Measurements from ENCODE around the gene MARCHF6.

Gene MARCHF6

DNA sequence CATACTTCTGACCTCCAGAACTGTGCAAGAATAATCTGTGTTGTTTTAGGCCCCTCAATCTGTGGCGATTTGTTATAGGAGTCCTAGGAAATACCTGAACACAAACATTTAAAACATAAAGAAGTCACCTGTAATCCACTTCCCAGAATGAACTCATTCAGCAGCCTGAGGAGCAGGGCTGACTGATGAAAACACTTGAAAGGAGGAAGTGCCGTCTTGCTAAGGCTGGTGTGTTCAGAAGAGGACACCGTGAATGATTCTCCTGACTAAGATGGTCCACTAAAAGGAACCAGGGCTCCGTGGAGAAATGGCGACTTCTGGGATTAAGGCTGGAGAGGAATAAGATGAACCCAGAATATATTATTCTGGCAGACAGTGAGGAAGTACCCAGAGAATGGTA, 18.7 kb upstream of the MARCHF6 start:
- Histone ChIP-seq H2AK5ac (ENCODE audit: low read length) (no peak overlapping the region), H4K8ac (ENCODE audit: low read depth, low read length) (no peak overlapping the region), H3K4me2 (ENCODE audit: low read length) (no peak overlapping the region), H2BK5ac (ENCODE audit: low read length) (no peak overlapping the region), H3K4me3 (ENCODE audit: low read length) (no peak overlapping the region), H3K27me3 (ENCODE audit: insufficient read depth, low read length, poor library complexity) (peaks cover 8% of the 10 kb centered on the region), H3K9ac (ENCODE audit: low read length) (no peak overlapping the region), H2BK120ac (ENCODE audit: low read depth, low read length) (no peak overlapping the region), H3K18ac (ENCODE audit: low read length) (no peak overlapping the region), H3K36me3 (ENCODE audit: control insufficient read depth, insufficient read depth, low read length) (no peaks in the 10 kb centered on the region), H3K27ac (ENCODE audit: low read depth, low read length) (no peak overlapping the region), H3K4me1 (ENCODE audit: control insufficient read depth, low read depth, low read length) (no peaks in the 10 kb centered on the region), H2BK15ac (replicated peaks; ENCODE audit: low read depth) (no peak overlapping the region), H4K5ac (ENCODE audit: low read length) (no peak overlapping the region), H3K79me2 (ENCODE audit: control insufficient read depth, insufficient read depth, low read length) (no peaks in the 10 kb centered on the region), H3K4ac (ENCODE audit: low read depth, low read length) (no peak overlapping the region), H3K23ac (ENCODE audit: low read length) (no peak overlapping the region), H3K79me1 (ENCODE audit: low read length) (no peaks in the 10 kb centered on the region), H3K56ac (ENCODE audit: low read length) (no peak overlapping the region)
- WGBS (ENCODE audit: extremely low coverage, insufficient coverage, low lambda C conversion rate): no CpG with 5 or more reads among the region's 5 CpGs
- DNase-seq: no peak

DNA sequence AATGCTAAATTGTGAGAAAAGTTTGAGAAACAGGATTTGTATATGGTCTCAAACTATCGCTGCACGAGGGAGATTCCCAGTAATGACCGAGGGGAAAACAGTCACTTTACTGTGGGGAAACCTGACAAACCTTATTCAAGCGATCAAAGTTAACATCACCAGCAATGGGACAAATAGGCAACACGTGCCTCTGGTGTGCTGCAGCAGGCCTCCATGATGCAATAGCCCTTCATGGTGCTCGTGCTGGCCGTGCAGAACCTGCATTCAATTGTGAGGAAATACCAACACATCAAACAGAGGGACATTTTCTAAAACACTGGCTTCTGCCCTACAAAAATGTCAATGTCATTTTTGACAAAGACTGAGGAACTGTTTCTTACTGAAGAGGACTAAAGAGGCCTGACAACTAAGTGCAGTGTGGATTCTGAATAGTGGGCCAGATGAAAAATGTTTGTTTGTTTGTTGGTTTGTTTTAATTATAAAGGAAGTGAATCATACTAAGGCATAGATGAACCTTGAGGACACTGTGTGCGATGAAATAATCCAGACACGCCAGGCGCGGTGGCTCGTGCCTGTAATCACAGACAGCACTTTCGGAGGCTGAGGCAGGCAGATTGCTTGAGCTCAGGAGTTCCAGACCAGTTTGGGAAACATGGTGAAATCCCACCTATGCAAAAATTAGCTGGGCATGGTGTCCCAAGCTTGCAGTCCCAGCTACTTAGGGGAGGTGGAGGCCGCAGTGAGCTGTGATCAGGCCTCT, 17.6 kb upstream of the MARCHF6 start:
- peaks cover 8% of the 10 kb centered on the region for H3K27me3 ChIP-seq (ENCODE audit: insufficient read depth, low read length, poor library complexity)
- H3K4me1 ChIP-seq (ENCODE audit: control insufficient read depth, low read depth, low read length): no peaks in the 10 kb centered on the region

DNA sequence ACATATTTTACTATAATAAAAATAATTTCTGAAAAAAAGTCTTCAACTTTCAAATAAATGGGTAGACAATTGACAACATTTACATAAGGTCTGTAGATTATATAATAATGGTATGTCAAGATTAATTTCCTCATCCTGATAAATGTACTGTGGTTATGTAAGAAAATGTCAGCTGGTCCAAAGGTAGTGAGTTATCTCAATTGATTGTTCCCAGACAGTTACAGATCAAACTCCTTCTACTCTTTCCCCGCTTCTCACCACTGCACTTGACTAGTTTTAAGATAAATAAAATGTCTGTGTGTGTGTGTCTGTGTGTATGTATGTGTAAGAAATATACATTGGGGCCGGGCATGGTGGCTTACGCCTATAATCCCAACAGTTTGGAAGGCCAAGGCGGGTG, 16.4 kb upstream of the MARCHF6 start:
- H3K27me3 ChIP-seq (ENCODE audit: insufficient read depth, low read length, poor library complexity): peaks cover 6% of the 10 kb centered on the region
- H2BK15ac ChIP-seq (replicated peaks; ENCODE audit: low read depth): no peak overlapping the region
- no CpG with 5 or more reads among the region's 4 CpGs for WGBS (ENCODE audit: extremely low coverage, insufficient coverage, low lambda C conversion rate)
- H3K18ac ChIP-seq (ENCODE audit: low read length): no peak overlapping the region
- H3K27ac ChIP-seq (ENCODE audit: low read depth, low read length): no peak overlapping the region
- no peaks in the 10 kb centered on the region for H3K79me2 ChIP-seq (ENCODE audit: control insufficient read depth, insufficient read depth, low read length)
- H3K79me1 ChIP-seq (ENCODE audit: low read length): no peaks in the 10 kb centered on the region
- no peak overlapping the region for H2AK5ac ChIP-seq (ENCODE audit: low read length)
- no peak overlapping the region for H2BK5ac ChIP-seq (ENCODE audit: low read length)
- H4K5ac ChIP-seq (ENCODE audit: low read length): no peak overlapping the region
- no peak overlapping the region for H3K4me2 ChIP-seq (ENCODE audit: low read length)
- H3K56ac ChIP-seq (ENCODE audit: low read length): no peak overlapping the region
- H3K9ac ChIP-seq (ENCODE audit: low read length): no peak overlapping the region
- H3K36me3 ChIP-seq (ENCODE audit: control insufficient read depth, insufficient read depth, low read length): no peaks in the 10 kb centered on the region
- no peak overlapping the region for H3K4ac ChIP-seq (ENCODE audit: low read depth, low read length)
- no peak overlapping the region for H3K23ac ChIP-seq (ENCODE audit: low read length)
- H2BK120ac ChIP-seq (ENCODE audit: low read depth, low read length): no peak overlapping the region
- no peaks in the 10 kb centered on the region for H3K4me1 ChIP-seq (ENCODE audit: control insufficient read depth, low read depth, low read length)
- H3K4me3 ChIP-seq (ENCODE audit: low read length): no peak overlapping the region
- no peak for DNase-seq
- H4K8ac ChIP-seq (ENCODE audit: low read depth, low read length): no peak overlapping the region

More for the DNA sequence above, 17.6 kb upstream of the MARCHF6 start:
- Histone ChIP-seq H3K4me2 (ENCODE audit: low read length) (no peak overlapping the region), H3K4me3 (ENCODE audit: low read length) (no peak overlapping the region), H2BK15ac (replicated peaks; ENCODE audit: low read depth) (no peak overlapping the region), H3K79me1 (ENCODE audit: low read length) (no peaks in the 10 kb centered on the region), H4K8ac (ENCODE audit: low read depth, low read length) (no peak overlapping the region), H2AK5ac (ENCODE audit: low read length) (no peak overlapping the region), H3K27ac (ENCODE audit: low read depth, low read length) (no peak overlapping the region), H2BK5ac (ENCODE audit: low read length) (no peak overlapping the region), H3K79me2 (ENCODE audit: control insufficient read depth, insufficient read depth, low read length) (no peaks in the 10 kb centered on the region), H4K5ac (ENCODE audit: low read length) (no peak overlapping the region), H3K9ac (ENCODE audit: low read length) (no peak overlapping the region), H3K18ac (ENCODE audit: low read length) (no peak overlapping the region), H3K4ac (ENCODE audit: low read depth, low read length) (no peak overlapping the region), H3K36me3 (ENCODE audit: control insufficient read depth, insufficient read depth, low read length) (no peaks in the 10 kb centered on the region), H2BK120ac (ENCODE audit: low read depth, low read length) (no peak overlapping the region), H3K23ac (ENCODE audit: low read length) (no peak overlapping the region), H3K56ac (ENCODE audit: low read length) (no peak overlapping the region)
- no peak for DNase-seq
- WGBS (ENCODE audit: extremely low coverage, insufficient coverage, low lambda C conversion rate): no CpG with 5 or more reads among the region's 14 CpGs

DNA sequence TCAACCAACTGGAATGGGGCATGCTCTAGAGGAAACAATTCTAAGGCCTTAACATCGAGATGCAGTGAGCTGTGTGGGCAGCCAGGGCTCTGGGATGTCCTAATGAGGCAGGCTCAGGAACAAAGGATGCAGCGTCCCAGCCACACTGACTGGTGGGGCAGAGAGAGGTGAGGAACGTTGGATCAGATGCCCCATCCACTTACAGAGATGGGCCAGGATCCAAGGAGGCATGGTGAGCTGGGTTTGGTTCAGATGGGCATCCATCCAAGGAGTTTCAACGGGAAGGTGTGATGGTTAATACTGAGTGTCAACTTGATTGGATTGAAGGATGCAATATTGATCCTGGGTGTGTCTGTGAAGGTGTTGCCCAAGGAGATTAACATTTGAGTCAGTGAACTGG, 15.5 kb upstream of the MARCHF6 start:
- H3K79me1 ChIP-seq (ENCODE audit: low read length): no peaks in the 10 kb centered on the region
- H3K23ac ChIP-seq (ENCODE audit: low read length): no peak overlapping the region
- no peak overlapping the region for H4K5ac ChIP-seq (ENCODE audit: low read length)
- no peak overlapping the region for H2BK5ac ChIP-seq (ENCODE audit: low read length)
- H3K4me1 ChIP-seq (ENCODE audit: control insufficient read depth, low read depth, low read length): no peaks in the 10 kb centered on the region
- no peak overlapping the region for H2BK15ac ChIP-seq (replicated peaks; ENCODE audit: low read depth)
- no peak overlapping the region for H3K4ac ChIP-seq (ENCODE audit: low read depth, low read length)
- H3K18ac ChIP-seq (ENCODE audit: low read length): no peak overlapping the region
- no peaks in the 10 kb centered on the region for H3K36me3 ChIP-seq (ENCODE audit: control insufficient read depth, insufficient read depth, low read length)
- no CpG with 5 or more reads among the region's 4 CpGs for WGBS (ENCODE audit: extremely low coverage, insufficient coverage, low lambda C conversion rate)
- no peak overlapping the region for H3K4me3 ChIP-seq (ENCODE audit: low read length)
- no peak overlapping the region for H3K27ac ChIP-seq (ENCODE audit: low read depth, low read length)
- H2AK5ac ChIP-seq (ENCODE audit: low read length): no peak overlapping the region
- no peak overlapping the region for H4K8ac ChIP-seq (ENCODE audit: low read depth, low read length)
- H3K4me2 ChIP-seq (ENCODE audit: low read length): no peak overlapping the region
- peaks cover 4% of the 10 kb centered on the region for H3K27me3 ChIP-seq (ENCODE audit: insufficient read depth, low read length, poor library complexity)
- DNase-seq: no peak
- no peaks in the 10 kb centered on the region for H3K79me2 ChIP-seq (ENCODE audit: control insufficient read depth, insufficient read depth, low read length)
- no peak overlapping the region for H3K9ac ChIP-seq (ENCODE audit: low read length)
- no peak overlapping the region for H2BK120ac ChIP-seq (ENCODE audit: low read depth, low read length)
- no peak overlapping the region for H3K56ac ChIP-seq (ENCODE audit: low read length)

DNA sequence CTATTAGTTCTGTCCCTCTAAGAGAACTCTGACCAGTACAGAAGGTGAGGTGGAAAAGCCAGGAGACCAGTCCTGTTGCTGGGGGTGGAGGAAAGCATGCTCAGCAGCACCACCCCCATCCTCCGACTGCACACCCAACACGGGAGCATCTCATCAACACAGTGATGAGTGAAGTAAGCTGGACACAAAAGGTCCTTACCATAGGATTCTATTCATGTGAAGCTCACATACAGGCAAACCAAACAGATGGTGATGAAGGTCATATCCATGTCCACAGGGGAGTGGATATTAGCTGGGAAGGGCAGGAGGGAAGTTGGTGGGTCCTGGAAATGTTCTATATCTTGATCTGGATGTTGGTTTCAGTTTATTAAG, 14.8 kb upstream of the MARCHF6 start:
- Histone ChIP-seq H3K4ac (ENCODE audit: low read depth, low read length) (no peak overlapping the region), H2AK5ac (ENCODE audit: low read length) (no peak overlapping the region), H4K8ac (ENCODE audit: low read depth, low read length) (no peak overlapping the region), H3K9ac (ENCODE audit: low read length) (no peak overlapping the region), H3K79me2 (ENCODE audit: control insufficient read depth, insufficient read depth, low read length) (no peaks in the 10 kb centered on the region), H3K23ac (ENCODE audit: low read length) (no peak overlapping the region), H3K18ac (ENCODE audit: low read length) (no peak overlapping the region), H3K4me3 (ENCODE audit: low read length) (no peak overlapping the region), H3K4me1 (ENCODE audit: control insufficient read depth, low read depth, low read length) (no peaks in the 10 kb centered on the region), H3K27ac (ENCODE audit: low read depth, low read length) (no peak overlapping the region), H3K4me2 (ENCODE audit: low read length) (no peak overlapping the region), H4K5ac (ENCODE audit: low read length) (no peak overlapping the region), H3K27me3 (ENCODE audit: insufficient read depth, low read length, poor library complexity) (peaks cover 4% of the 10 kb centered on the region), H2BK5ac (ENCODE audit: low read length) (no peak overlapping the region), H3K79me1 (ENCODE audit: low read length) (no peaks in the 10 kb centered on the region), H3K56ac (ENCODE audit: low read length) (no peak overlapping the region), H2BK15ac (replicated peaks; ENCODE audit: low read depth) (no peak overlapping the region), H3K36me3 (ENCODE audit: control insufficient read depth, insufficient read depth, low read length) (no peaks in the 10 kb centered on the region), H2BK120ac (ENCODE audit: low read depth, low read length) (no peak overlapping the region)
- no peak for DNase-seq
- WGBS (ENCODE audit: extremely low coverage, insufficient coverage, low lambda C conversion rate): no CpG with 5 or more reads among the region's 2 CpGs

Data from mesendoderm (in vitro differentiated cells).